Measurements from ENCODE around the gene MOGAT1.
"Not testable (repeated sequence)": the region's sequence is repeated elsewhere in the genome, so short reads cannot be mapped to it uniquely, and the experiment has no call there.

Gene MOGAT1

GRCh38 chr2:222670191-222671038 is 1.0 kb upstream of the MOGAT1 start:
- no peak for DNase-seq

- DNase-seq, result no peak
Measured at GRCh38 chr2:222672068-222672401, 577 bp downstream of the MOGAT1 start.

GRCh38 chr2:222673273-222673672 is 1.8 kb downstream of the MOGAT1 start:
- no peak for DNase-seq

DNA sequence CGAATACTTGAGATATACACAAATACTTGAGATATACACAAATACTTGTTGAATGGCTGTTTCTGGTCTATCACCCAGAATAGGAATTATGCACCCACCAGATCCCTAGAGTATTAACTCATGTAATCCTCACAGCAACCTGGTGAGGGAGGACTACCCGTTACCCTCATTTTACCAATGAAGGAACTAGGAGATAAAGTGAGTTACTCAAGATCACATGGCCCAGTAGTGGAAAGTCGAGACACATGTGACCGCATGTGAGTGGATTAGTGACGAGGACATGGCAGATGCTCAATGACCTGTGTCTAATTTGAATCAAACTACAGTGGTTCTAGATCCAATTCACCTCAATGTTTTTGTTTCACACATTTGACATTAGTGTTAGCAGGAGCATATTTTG is 2.4 kb downstream of the MOGAT1 start:
- no peak for DNase-seq

- DNase-seq, result no peak
Measured at GRCh38 chr2:222677981-222678380, 6.5 kb downstream of the MOGAT1 start.

DNA sequence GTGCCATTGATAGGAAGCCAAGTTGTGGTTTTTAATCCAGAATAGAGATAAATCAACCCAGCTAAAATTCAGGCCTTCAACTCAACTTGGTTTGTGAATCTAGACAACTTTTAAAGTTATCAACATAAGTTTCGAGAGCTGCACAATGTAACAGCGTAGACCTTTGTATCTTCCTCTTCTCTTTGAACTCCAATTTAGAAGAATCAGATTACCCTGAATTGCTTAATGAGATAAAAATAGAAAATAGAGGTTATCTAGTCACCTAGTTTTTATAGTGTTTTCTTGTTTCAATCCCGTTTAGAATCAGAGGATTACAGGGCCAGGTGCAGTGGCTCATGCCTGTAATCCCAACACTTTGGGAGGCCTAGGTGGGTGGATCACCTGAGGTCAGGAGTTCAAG is 12.3 kb downstream of the MOGAT1 start:
- no peak for DNase-seq

GRCh38 chr2:222686086-222686750 is 14.8 kb downstream of the MOGAT1 start:
- no peak for DNase-seq

GRCh38 chr2:222688917-222689316 is 17.5 kb downstream of the MOGAT1 start:
- DNase-seq, result no peak

DNA sequence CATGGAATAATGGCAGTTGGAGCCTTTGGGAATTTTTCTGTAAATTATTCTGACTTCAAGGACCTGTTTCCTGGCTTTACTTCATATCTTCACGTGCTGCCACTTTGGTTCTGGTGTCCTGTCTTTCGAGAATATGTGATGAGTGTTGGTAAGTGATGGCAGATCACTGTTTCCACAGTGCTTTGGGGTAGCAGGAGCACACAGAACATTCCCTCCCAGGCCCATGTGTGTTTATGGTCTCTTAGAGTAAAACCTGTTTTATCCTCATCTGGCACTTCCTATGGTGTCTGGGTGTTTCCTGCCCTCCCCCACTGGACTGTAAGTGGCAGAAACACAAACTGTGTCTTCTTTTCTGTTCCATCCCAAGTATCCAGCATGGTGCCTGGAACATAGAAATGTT is 17.9 kb downstream of the MOGAT1 start:
- DNase-seq, result no peak

GRCh38 chr2:222690564-222691200 is 19.2 kb downstream of the MOGAT1 start:
- peak; percentile 39 for DNase-seq

DNA sequence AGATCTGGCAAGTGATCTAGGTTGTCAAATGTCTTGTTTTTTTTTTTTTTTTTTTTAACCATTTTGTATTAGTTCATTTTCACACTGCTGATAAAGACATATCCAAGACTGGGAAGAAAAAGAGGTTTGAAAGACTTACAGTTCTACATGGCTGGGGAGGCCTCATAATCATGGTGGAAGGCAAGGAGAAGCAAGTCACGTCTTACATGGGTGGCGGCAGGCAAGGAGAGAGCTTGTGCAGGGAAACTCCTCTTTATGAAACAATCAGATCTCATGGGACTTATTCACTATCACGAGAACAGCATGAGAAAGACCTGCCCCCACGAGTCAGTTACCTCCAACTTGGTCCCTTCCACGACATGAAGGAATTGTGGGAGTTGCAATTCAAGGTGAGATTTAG is 22.0 kb downstream of the MOGAT1 start:
- DNase-seq, result not testable (repeated sequence)

DNA sequence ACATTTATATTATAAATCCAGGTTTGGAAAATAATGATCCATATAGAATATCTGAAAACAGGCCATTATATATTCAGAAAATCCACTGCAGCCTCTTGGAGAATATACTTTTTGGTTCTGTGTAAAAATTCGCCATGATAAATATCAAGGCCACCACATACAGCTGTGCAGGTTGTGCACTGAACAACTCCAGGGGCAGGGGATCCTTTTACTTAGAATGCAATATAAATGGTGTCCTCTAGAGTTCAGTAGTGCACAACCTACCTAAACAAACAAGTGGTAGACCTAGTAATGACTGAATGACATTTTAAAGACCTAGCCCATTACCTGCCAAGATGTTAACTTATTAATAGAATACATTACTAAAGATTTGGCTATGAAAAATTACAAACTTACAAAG is 22.4 kb downstream of the MOGAT1 start:
- no peak for DNase-seq

DNA sequence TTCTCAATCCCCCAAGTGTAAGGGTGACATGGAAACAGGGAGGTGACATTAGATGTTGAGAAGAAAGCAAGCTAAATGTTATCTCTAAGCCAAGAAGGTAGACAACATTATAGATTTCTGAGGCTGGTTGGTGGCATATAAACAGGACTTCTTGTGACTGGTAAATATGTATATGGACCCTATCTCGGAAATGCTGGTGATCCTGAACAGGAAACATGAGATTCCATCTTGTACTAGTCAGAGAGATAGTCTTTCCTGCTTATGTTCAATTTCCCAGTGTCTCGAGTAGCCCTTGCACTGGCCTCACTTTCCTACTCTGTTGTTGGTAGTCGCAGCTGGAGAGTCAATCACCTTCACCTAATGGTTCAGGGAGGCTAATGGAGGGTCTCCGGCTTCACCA is 26.8 kb downstream of the MOGAT1 start:
- no peak for DNase-seq

- no peak for DNase-seq
Measured at GRCh38 chr2:222701233-222701632, 29.8 kb downstream of the MOGAT1 start.

DNA sequence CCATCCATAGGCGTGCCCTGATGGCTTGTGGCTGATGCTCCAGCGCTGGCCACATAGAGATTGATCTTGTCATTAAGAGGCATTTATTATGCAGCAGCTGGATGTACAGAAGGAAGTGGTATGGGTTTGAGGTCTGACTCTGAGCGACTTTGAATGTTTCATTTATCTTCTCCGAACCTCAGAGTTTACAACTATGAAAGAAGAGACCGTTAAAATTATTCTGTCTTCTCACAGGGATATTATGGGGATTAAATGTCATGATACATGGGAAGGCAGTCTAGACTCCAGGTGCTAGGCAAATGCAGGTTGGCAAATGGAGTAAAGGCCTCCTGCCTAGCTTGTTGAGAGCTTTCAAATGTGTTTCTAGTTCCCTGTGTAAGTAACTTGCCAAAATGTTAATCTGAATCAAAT is 30.3 kb downstream of the MOGAT1 start:
- DNase-seq, result no peak

DNA sequence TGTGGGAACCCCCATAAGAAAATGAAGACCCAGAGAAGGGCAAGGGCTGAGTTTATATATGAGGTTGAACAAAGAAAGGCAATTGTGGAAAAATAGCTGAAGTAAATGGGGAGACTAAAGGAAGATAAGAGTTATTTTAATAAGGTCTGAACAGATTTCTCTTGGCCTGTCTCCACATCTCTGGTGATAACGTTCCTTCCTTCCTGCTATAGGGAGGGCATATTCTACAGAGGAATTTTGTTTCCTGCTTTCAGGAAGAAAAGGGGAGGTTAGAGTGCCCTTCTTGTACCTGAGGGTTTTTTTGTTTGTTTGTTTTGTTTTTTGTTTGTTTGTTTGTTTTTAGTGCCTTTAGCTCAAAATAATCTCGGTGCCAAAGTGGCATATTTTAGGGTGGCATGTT is 31.6 kb downstream of the MOGAT1 start:
- DNase-seq, result no peak

DNA sequence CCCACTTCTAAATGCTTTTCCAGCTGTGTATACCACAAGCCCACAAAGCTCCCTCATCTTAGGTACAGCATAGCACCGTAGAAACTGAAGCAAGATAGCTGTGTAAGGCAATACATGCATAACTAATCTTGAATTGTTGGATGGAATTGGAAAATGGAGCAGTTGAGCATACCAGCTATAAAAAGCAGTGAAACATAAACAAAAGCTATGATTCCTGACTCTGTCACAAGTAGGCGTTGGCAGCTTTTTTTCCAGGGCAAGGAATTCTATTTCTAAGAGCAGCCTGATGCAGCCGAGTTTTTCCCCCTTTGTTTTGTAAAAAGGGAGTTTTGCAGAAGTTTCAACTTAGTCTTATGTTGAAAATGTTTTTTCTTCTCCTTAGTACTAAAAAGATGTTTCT is 32.4 kb downstream of the MOGAT1 start:
- DNase-seq, result no peak

GRCh38 chr2:222706616-222707015 is 35.2 kb downstream of the MOGAT1 start:
- DNase-seq, result no peak

- no peak for DNase-seq
Measured at GRCh38 chr2:222707102-222707688, 35.7 kb downstream of the MOGAT1 start.

DNA sequence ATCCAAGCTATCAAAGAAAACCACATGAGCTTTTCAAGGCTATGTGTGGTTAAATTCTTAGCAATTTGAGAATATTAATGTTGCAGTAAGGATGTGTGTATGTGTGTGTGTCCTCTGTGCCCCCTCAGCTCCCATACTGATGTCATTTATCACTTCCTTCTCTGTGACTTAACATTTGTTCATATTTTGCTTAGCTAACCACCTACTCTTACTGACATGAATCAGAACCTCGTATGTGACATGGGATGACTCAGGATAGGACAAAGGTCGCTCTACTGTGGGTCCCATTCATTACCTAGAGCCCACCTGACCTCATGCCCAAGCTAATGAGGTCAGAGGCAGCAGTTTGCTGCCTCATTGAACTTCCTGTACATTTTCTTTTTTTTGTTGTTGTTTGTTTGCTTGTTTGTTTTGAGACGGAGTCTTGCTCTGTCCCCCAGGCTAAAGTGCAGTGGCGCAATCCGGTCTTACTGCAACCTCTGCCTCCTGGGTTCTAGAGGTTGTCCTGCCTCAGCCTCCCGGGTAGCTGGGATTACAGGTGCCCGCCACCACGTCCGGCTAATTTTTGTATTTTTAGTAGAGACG is 36.3 kb downstream of the MOGAT1 start:
- peak; percentile 26 for DNase-seq

DNA sequence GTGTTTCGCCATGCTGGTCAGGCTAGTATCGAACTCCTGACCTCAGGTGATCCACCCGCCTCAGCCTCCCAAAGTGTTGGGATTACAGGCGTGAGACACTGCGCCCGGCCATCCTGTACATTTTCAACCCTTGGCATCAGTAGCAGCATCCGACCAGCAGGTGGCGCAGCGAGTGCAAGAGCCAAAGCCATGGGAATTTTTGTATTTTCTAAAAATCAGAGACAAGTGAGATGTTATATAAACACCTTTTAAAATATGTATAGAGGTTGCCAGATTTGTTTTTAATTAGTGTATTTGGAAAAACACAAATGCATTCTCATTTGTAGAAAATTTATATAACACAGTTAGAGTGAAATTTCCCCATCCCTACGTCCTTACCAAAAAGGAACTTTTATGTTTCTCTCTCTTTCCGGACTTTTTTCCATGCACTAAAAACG is 36.8 kb downstream of the MOGAT1 start:
- peak; percentile 39 for DNase-seq

DNA sequence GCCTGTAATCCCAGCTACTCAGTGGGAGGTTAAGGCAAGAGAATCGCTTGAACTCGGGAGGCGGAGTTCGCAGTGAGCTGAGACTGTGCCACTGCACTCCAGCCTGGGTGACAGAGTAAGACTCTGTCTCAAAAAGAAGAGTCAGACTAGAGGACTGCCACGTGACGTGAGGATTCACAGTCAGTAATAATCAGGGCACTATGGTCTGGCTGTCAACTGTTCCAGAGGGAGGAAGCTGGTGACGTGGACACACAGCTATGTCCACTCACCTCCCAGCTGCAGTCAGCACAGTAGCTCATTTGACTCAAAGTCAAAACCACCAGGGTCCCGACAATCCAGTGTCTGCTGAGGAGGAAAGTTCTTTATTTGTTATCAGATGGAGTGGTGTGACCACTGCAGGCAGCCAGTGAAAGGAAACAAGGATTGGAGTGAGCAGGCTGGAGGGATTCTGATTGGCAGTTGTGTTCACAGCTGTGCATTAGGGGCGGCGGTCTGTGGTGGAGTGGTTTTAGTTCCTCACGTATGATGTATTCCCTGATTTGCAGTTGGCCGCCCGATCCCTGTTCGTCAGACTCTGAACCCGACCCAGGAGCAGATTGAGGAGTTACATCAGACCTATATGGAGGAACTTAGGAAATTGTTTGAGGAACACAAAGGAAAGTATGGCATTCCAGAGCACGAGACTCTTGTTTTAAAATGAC is 37.9 kb downstream of the MOGAT1 start:
- peak; percentile 64 for DNase-seq
